ENCODE data around the gene USH2A.

- TF ChIP-seq ESRRA (IDR thresholded peaks at IDR 0.05; ENCODE audit: borderline replicate concordance, low read length) (no peak), RNF2 (IDR thresholded peaks at IDR 0.05; ENCODE audit: borderline replicate concordance, low read depth) (no peak), MAZ (IDR thresholded peaks at IDR 0.05; ENCODE audit: borderline replicate concordance, low read depth, low read length) (no peak), KDM1A (IDR thresholded peaks at IDR 0.05; ENCODE audit: low read depth) (no peak), HMGXB4 (CRISPR knock-in tag; IDR thresholded peaks at IDR 0.05; ENCODE audit: borderline replicate concordance) (no peak)
Measured at GRCh38 chr1:215710036-215710898, 713.0 kb downstream of the USH2A start.
